OCI-LY3 (cell line): ENCODE results near the gene CHRDL2.

Source experiments
- H2AFZ ChIP-seq: fragments of 200-600, 300-600 bp; shearing (Covaris generic); 2 replicates; pipeline ENCODE4 v1.6.0; 2014; ENCODE audit warnings: antibody characterized with exemption, low read depth, low read length
- H3K27ac ChIP-seq: fragments of 200-600, 300-600 bp; sonication (generic); 2 replicates; pipeline ENCODE4 v1.5.1; 2014; ENCODE audit warnings: mild to moderate bottlenecking, low read length, moderate library complexity, mixed read lengths
- H3K27me3 ChIP-seq: fragments of 200-600, 300-600 bp; sonication (generic); 2 replicates; pipeline ENCODE4 v1.6.1; 2014; ENCODE audit warnings: low read depth, low read length, mixed read lengths
- H3K36me3 ChIP-seq: fragments of 200-600, 300-600 bp; sonication (generic); replicated peaks from 2 replicates; pipeline ENCODE3; 2014; ENCODE audit warnings: low read depth, low read length, mixed read lengths
- H3K4me1 ChIP-seq: fragments of 300-600, 200-600 bp; sonication (generic); 2 replicates; pipeline ENCODE4 v1.6.1; 2014; ENCODE audit warnings: low read length, mixed read lengths
- H3K4me2 ChIP-seq: fragments of 200-600, 300-600 bp; sonication (generic); 2 replicates; pipeline ENCODE4 v1.6.1; 2014; ENCODE audit warnings: low read length, mixed read lengths
- H3K4me3 ChIP-seq: fragments of 300-600, 200-600 bp; sonication (generic); 2 replicates; pipeline ENCODE4 v1.5.1; 2014; ENCODE audit warnings: antibody characterized with exemption, mild to moderate bottlenecking, low read length, moderate library complexity
- H3K79me2 ChIP-seq: fragments of 300-600, 200-600 bp; shearing (Covaris generic); 2 replicates; pipeline ENCODE4 v1.6.1; 2014; ENCODE audit warnings: mild to moderate bottlenecking, low read length, mixed read lengths
- H3K9ac ChIP-seq: fragments of 300-600, 200-600 bp; shearing (Covaris generic); 2 replicates; pipeline ENCODE4 v1.6.0; 2014; ENCODE audit warnings: mild to moderate bottlenecking, low read length, moderate library complexity
- H3K9me3 ChIP-seq: fragments of 200-600, 300-600 bp; shearing (Covaris generic); 2 replicates; pipeline ENCODE4 v1.6.1; 2014; ENCODE audit warnings: low read length, mixed read lengths; ENCODE audit not compliant: insufficient read depth
- H4K20me1 ChIP-seq: fragments of 200-600, 300-600 bp; sonication (generic); 2 replicates; pipeline ENCODE4 v1.6.1; 2016; ENCODE audit warnings: low read length, mixed read lengths; ENCODE audit not compliant: insufficient read depth
- CTCF ChIP-seq: fragments of 200-600, 300-600 bp; sonication (generic); IDR thresholded peaks from 2 replicates; pipeline ENCODE4 v1.5.1; 2014; ENCODE audit warnings: antibody characterized with exemption, low read length, low read depth
- EZH2phosphoT487 ChIP-seq: fragments of 200-600 bp; shearing (Covaris generic); IDR thresholded peaks from 2 replicates; pipeline ENCODE4 v1.6.1; 2018; ENCODE audit warnings: antibody characterized with exemption, mixed run types, low read depth

The CHRDL2 gene

DNA sequence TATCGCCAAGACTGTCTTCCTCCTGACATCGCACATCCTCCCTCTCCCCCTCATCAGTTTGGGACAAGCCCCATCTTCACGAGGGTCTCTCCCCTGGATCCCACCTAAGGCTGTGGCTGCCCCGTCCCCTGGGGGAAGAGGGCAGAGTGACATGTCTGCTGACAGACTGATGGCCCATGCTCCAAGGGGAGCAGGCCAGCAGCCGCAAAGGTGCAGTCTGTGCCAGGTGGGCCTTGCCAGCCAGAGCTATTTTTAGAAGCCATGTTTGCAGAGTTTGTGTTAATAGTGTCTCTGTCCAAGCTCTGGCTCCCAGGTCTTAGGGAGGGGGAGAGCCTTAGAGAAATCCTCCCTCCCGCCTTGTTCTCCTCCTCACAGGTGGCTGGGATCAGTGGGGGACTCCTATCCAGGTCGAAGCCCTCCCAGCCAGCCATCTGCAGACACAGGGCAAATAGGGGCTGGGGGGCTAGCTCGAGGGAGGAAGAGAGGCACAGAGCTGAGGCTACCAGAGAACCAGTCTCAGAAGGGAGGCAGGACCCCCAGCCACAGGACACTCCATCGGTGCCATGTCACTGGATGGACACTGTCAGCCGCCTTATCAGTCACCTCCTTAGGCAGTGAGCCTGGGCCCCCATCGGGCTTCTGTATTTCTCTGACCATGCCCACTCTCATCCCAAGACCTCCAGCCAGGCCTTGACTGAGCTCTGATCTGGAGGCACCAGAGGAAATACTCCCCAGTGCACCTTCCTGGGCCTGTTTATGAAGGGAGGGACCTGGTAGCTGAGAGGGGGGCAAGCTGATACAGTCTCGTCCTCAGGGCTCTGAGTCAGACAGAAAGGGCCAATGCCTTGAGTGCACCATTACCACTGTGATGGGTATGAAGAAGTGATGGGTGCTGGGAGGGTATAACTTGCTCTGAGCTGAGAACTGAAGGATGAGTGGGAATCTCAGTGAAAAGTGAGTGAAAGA is 49.3 kb downstream of the CHRDL2 start:
- H3K27me3 ChIP-seq: no peaks in the 10 kb centered on the region
- peaks cover 8% of the 10 kb centered on the region for H3K4me1 ChIP-seq
- no peaks in the 10 kb centered on the region for H3K36me3 ChIP-seq
- H3K9ac ChIP-seq: no peak overlapping the region
- H3K79me2 ChIP-seq: no peaks in the 10 kb centered on the region
- H4K20me1 ChIP-seq: no peaks in the 10 kb centered on the region
- TF ChIP-seq CTCF (no peak), EZH2phosphoT487 (no peak)
- no peak overlapping the region for H3K4me3 ChIP-seq
- H3K27ac ChIP-seq: no peak overlapping the region
- H3K9me3 ChIP-seq: no peaks in the 10 kb centered on the region
- no peak overlapping the region for H3K4me2 ChIP-seq
- no peak overlapping the region for H2AFZ ChIP-seq

DNA sequence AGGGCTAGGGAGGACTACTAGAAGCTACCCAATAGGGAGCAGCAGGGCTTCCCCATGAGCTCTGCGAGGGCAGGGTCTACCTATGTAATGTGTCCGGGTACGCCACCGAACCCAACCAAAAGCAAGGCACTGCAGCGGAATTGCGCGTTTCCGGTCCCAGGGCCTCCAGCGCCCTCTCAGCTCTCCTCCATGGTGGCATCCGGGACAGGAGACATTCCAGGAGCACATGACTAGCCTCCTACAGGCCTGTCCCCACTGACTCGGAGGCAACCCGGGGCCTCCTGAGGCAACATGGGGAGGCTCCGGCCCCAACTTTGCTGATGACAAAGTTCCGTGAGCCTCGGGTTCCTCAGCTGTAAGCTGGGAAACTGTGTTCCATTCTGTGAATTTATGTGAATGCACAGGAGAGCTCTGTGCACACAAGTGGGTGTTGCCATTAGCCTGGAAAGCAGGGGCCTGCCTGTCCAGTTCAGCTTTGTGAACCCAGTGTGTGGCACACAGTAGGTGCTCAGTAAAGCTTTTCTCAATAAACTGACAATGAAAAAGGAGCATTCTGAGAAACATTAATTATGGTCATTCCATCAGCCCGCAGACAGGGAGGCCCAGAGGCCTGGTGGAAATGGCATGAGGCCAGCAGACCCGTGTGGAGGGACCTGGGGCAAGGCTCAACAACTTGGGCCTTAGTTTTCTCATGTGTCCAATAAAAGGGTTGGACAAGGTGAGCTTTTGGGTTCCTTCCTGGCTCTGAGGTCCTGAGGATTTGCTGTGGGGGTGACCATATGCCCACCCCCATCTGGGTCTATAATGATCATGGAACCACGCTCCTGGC is 50.3 kb downstream of the CHRDL2 start:
- H4K20me1 ChIP-seq: no peaks in the 10 kb centered on the region
- H3K36me3 ChIP-seq: no peaks in the 10 kb centered on the region
- no peaks in the 10 kb centered on the region for H3K79me2 ChIP-seq
- no peak overlapping the region for H3K9ac ChIP-seq
- peaks cover 6% of the 10 kb centered on the region for H3K4me1 ChIP-seq
- no peak for TF ChIP-seq EZH2phosphoT487
- no peak for TF ChIP-seq CTCF
- no peak overlapping the region for H2AFZ ChIP-seq
- H3K27ac ChIP-seq: no peak overlapping the region
- H3K4me2 ChIP-seq: no peak overlapping the region
- no peaks in the 10 kb centered on the region for H3K9me3 ChIP-seq
- H3K27me3 ChIP-seq: no peaks in the 10 kb centered on the region
- no peak overlapping the region for H3K4me3 ChIP-seq

- Histone ChIP-seq H3K4me2 (no peak overlapping the region), H3K4me1 (no peaks in the 10 kb centered on the region), H3K36me3 (no peaks in the 10 kb centered on the region), H3K9ac (no peak overlapping the region), H3K27ac (no peak overlapping the region), H4K20me1 (no peaks in the 10 kb centered on the region), H3K27me3 (no peaks in the 10 kb centered on the region), H3K9me3 (no peaks in the 10 kb centered on the region), H3K4me3 (no peak overlapping the region), H2AFZ (no peak overlapping the region), H3K79me2 (no peaks in the 10 kb centered on the region)
- no peak for TF ChIP-seq EZH2phosphoT487
- no peak for TF ChIP-seq CTCF
These were observed 51.1 kb downstream of the CHRDL2 start for GRCh38 chr11:74680035-74680671.

- H3K4me3 ChIP-seq: no peak overlapping the region
- no peaks in the 10 kb centered on the region for H3K9me3 ChIP-seq
- no peaks in the 10 kb centered on the region for H3K4me1 ChIP-seq
These were observed 51.7 kb downstream of the CHRDL2 start for GRCh38 chr11:74679513-74679865.

More at GRCh38 chr11:74679513-74679865, 51.7 kb downstream of the CHRDL2 start:
- no peak overlapping the region for H2AFZ ChIP-seq
- H3K36me3 ChIP-seq: no peaks in the 10 kb centered on the region
- H3K4me2 ChIP-seq: no peak overlapping the region
- H4K20me1 ChIP-seq: no peaks in the 10 kb centered on the region
- H3K27me3 ChIP-seq: no peaks in the 10 kb centered on the region
- H3K9ac ChIP-seq: no peak overlapping the region
- H3K79me2 ChIP-seq: no peaks in the 10 kb centered on the region
- no peak for TF ChIP-seq CTCF
- no peak for TF ChIP-seq EZH2phosphoT487
- no peak overlapping the region for H3K27ac ChIP-seq
